Omental fat pad (tissue), 4 donors: ENCODE results near the gene ALDH1B1. TPM values are rescaled to one million over a fixed set of nuclear protein-coding genes. Genes with fewer than 3 reads are reported as not detected.

Source experiments
- ATAC-seq: fragments of 150-250 bp; one replicate; pipeline ENCODE4 v1.9.1; 2016; ENCODE audit warnings: mild to moderate bottlenecking, moderate library complexity; ENCODE audit not compliant: low FRiP score
- DNase-seq: peaks from one replicate; pipeline ENCODE4 v3.0.0-alpha.2; 2019; ENCODE audit warnings: low spot score
- CTCF ChIP-seq, 3 donors: fragments of 450-650 bp; IDR thresholded peaks; one replicate each; pipeline ENCODE4 v1.5.1; 2016 to 2017; ENCODE audit warnings: antibody characterized with exemption in 3 of 3, mild to moderate bottlenecking in 3 of 3, moderate library complexity in 2 of 3
- total RNA-seq, 4 donors: library from RNA; depleted of rRNA; stranded (reverse); fragments of >200 nt; gene quantifications; one replicate each; pipeline ENCODE4 v1.1.0, GENCODE V29; 2016

Gene ALDH1B1
- total RNA-seq, 4 donors from 2014 or later, result 12.0 to 28.0 (median 21.1) TPM

DNA sequence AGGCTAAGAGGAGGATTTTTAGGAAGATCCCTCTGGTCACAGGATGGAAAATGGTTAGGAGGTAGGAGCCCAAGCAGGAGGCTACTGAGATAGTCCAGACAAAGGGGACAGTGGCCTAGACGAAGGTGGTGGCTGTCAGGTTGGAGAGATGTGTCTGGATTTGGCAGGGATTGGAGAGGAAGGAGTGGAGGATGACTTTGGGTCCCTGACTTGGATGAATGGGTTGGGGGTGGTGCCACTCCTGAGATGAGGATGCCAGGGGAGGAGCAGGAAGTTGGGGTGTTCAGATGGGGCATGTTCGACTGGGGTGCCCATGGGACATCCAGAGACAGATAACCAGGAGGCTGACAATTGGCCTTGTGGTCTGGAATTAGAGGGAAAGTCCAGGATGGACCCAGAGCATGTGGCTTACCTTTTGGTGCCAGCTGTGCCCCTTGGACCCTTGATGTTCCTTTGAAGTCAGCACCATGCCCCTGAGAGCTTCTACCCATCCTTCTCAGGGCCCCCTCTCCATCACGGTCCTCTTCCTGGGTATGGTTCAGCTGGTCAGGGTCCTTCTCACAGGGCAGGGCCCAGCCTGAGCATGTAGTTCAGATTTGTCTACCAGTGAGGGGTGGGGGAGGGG, 46.9 kb downstream of the ALDH1B1 start:
- no peak for ATAC-seq
- no peak for TF ChIP-seq CTCF (IDR thresholded peaks at IDR 0.05)

GRCh38 chr9:38439916-38440301, 47.4 kb downstream of the ALDH1B1 start:
- ATAC-seq, result no peak
- DNase-seq, result no peak
- no peak for TF ChIP-seq CTCF (IDR thresholded peaks at IDR 0.05)

More for the DNA sequence above, 46.9 kb downstream of the ALDH1B1 start:
- no peak for DNase-seq

DNA sequence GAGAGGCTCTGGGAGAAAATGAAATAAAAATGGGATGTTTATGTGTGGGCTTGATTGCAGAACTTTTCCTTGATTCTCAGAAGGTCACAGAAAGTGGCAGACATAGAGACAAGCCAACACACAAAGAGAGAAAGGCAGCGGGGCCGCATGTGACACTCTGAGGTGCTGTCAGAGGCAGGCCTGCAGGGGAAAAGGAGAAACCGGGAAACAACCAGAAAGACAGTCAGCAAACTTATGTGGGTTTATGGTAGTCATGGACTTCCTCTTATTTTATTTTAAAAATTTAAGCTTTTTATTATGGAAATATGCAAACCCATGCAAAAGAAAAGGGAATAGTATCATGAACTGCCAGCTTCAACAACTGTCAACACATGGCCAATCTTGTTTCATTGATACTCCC, 48.0 kb downstream of the ALDH1B1 start:
- no peak for TF ChIP-seq CTCF (IDR thresholded peaks at IDR 0.05)
- ATAC-seq, result no peak
- no peak for DNase-seq

DNA sequence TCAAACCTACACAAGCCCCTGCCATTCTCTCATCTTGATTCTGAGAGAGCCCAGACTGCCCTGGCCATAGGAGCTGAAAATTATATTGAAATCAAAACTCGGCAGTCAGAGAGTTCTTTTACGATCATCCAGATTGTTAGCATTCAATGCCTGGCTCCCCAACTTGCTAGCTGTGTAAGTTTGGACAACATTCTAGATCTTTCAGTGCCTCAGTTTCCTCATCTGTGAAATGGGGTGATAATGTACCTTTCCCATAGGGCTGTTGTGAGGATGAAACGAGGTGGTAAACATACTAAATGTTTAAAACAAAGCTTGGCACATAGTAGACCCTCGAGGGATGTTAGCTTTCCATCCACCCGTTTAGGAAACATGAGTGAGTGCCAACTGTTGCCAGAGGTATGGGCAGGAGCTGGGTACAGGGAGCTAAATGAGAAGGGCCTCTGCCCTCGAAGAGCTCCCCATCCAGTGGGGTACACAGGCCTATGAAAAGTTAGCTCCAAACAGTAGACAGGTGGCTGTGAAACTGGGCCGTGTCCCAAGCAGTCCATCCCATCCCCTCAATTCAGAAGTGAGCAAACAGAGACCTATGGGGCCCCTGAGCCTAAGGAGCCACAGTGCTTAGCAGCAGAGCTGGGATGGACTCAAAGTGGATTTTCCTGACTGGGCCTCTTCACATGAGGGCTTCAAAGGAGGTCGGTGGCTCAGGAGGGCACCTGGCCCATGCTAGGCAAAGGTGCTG, 49.0 kb downstream of the ALDH1B1 start:
- no peak for TF ChIP-seq CTCF (IDR thresholded peaks at IDR 0.05)
- DNase-seq, result no peak
- ATAC-seq, result no peak

- DNase-seq (no peak), ATAC-seq (peak; percentile 32)
- no peak for TF ChIP-seq CTCF (IDR thresholded peaks at IDR 0.05)
These were observed 50.1 kb downstream of the ALDH1B1 start for GRCh38 chr9:38442473-38443096.

DNA sequence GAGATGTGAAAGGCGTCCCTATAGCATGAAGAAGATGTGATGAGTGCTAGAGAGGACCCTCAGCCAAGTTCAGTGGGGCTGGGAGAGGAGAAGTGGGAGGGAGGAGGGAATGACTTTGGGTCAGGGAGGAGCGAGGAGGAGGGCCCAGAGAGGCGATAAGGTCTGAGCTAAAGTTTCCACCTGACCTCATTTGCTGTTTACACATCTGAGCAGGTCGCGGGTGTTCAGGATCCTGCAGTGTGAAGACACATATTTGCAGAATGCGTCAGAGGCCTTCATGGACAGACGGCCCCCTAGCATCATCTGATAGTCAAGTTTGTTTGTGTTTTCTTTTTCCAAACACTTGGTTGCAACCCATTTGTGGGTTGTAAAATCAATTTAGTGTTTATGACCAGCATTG, 50.7 kb downstream of the ALDH1B1 start:
- ATAC-seq (peak; percentile 57), DNase-seq (no peak)
- no peak for TF ChIP-seq CTCF (IDR thresholded peaks at IDR 0.05)
